MCF 10A (cell line): ENCODE results near the gene SOWAHC. TPM values are rescaled to one million over a fixed set of nuclear protein-coding genes. Genes with fewer than 3 reads are reported as not detected.
"Not testable (repeated sequence)": the region's sequence is repeated elsewhere in the genome, so short reads cannot be mapped to it uniquely, and the experiment has no call there.

Source experiments
- Bru-seq: library from RNA; stranded (reverse); fragments of 400-500 nt; gene quantifications from one replicate; lab custom pipeline; 2021; lab: Mats Ljungman, UMichigan
- BruChase-seq, 2 experiments: library from RNA; stranded (reverse); fragments of 400-500 nt; gene quantifications; one replicate each; lab custom pipeline; 2021; lab: Mats Ljungman, UMichigan
- BruUV-seq: library from RNA; stranded (reverse); fragments of 400-500 nt; replicated peaks from 2 replicates; lab custom pipeline; 2021; lab: Mats Ljungman, UMichigan
- CTCF ChIA-PET: fragments of 300-600 bp; sonication (Branson Sonifier 250); formaldehyde crosslinking; extraction: SDS; loops from one replicate; lab custom pipeline; 2021; ENCODE audit warnings: antibody characterized with exemption, inconsistent platforms; lab: Yijun Ruan, JAX
- POLR2A ChIA-PET: fragments of 300-600, 350-650 bp; sonication (Branson Sonifier 250); formaldehyde crosslinking; extraction: SDS; loops from one replicate; lab custom pipeline; 2020; ENCODE audit warnings: antibody characterized with exemption, inconsistent platforms; lab: Yijun Ruan, JAX
- DNase-seq: peaks from one replicate; pipeline ENCODE4 v3.0.0-alpha.2; 2018; ENCODE audit not compliant: unreplicated experiment
- H3K27ac Mint-ChIP-seq: one replicate; pipeline ENCODE4 v1.8.0; 2022; ENCODE audit warnings: mild to moderate bottlenecking, low read depth, mixed read lengths; ENCODE audit not compliant: unreplicated experiment
- H3K27me3 Mint-ChIP-seq: one replicate; pipeline ENCODE4 v1.8.0; 2022; ENCODE audit warnings: mixed read lengths; ENCODE audit not compliant: insufficient read depth, unreplicated experiment
- H3K36me3 Mint-ChIP-seq: one replicate; pipeline ENCODE4 v1.8.0; 2022; ENCODE audit warnings: mild to moderate bottlenecking, moderate library complexity, mixed read lengths; ENCODE audit not compliant: insufficient read depth, unreplicated experiment
- H3K4me1 Mint-ChIP-seq: one replicate; pipeline ENCODE4 v1.8.0; 2022; ENCODE audit warnings: mixed read lengths; ENCODE audit not compliant: insufficient read depth, unreplicated experiment
- H3K4me3 Mint-ChIP-seq: one replicate; pipeline ENCODE4 v1.8.0; 2022; ENCODE audit warnings: mild to moderate bottlenecking, moderate library complexity, mixed read lengths; ENCODE audit not compliant: unreplicated experiment
- H3K9me3 Mint-ChIP-seq: one replicate; pipeline ENCODE4 v1.8.0; 2022; ENCODE audit warnings: mixed read lengths; ENCODE audit not compliant: unreplicated experiment
- CTCF ChIP-seq: fragments of 200-600 bp; IDR thresholded peaks from one replicate; pipeline ENCODE4 v1.8.0; 2022; ENCODE audit warnings: antibody characterized with exemption, mild to moderate bottlenecking; ENCODE audit not compliant: unreplicated experiment
- intact Hi-C: fragments of 100-400 bp; cut with micrococcal nuclease; formaldehyde crosslinking; loops from 2 replicates; pipeline ENCODE4 v1.14.1; 2022
- long read RNA-seq: library from polyadenylated mRNA; stranded (forward); transcript quantifications from one replicate; pipeline ENCODE4 v2.0.0, GENCODE V29; 2022
- total RNA-seq: library from RNA; stranded (reverse); gene quantifications from 2 replicates; pipeline ENCODE4 v1.2.3, GENCODE V29; 2022

Gene SOWAHC, protein sequence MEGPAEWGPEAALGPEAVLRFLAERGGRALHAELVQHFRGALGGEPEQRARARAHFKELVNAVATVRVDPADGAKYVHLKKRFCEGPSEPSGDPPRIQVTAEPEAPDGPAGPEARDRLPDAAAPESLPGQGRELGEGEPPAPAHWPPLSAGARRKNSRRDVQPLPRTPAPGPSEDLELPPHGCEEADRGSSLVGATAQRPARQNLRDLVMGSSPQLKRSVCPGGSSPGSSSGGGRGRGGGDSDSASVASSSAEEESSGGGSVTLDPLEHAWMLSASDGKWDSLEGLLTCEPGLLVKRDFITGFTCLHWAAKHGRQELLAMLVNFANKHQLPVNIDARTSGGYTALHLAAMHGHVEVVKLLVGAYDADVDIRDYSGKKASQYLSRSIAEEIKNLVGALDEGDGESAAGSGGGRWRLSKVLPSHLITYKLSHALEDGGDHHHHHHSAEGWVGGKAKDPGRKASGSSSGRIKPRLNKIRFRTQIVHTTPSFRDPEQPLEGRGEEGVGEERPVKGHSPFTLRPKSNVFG
- 25.6 and 35.3 TPM in 2 replicates for total RNA-seq
- percentile 95 among the genes with signal in this experiment for Bru-seq, nascent RNA
- BruChase-seq, experiment 1, labeled RNA remaining after a 6-hour chase = percentile 97 among the genes with signal in this experiment
- BruChase-seq, experiment 2, labeled RNA remaining after a 2-hour chase = percentile 99 among the genes with signal in this experiment
- long read RNA-seq, full-length matches to known transcripts = 65 of 65 reads
- long read RNA-seq, partial matches to known transcripts = 0 of 65 reads
- long read RNA-seq, other reads (novel, unspliced or antisense) = 0 of 65 reads

DNA sequence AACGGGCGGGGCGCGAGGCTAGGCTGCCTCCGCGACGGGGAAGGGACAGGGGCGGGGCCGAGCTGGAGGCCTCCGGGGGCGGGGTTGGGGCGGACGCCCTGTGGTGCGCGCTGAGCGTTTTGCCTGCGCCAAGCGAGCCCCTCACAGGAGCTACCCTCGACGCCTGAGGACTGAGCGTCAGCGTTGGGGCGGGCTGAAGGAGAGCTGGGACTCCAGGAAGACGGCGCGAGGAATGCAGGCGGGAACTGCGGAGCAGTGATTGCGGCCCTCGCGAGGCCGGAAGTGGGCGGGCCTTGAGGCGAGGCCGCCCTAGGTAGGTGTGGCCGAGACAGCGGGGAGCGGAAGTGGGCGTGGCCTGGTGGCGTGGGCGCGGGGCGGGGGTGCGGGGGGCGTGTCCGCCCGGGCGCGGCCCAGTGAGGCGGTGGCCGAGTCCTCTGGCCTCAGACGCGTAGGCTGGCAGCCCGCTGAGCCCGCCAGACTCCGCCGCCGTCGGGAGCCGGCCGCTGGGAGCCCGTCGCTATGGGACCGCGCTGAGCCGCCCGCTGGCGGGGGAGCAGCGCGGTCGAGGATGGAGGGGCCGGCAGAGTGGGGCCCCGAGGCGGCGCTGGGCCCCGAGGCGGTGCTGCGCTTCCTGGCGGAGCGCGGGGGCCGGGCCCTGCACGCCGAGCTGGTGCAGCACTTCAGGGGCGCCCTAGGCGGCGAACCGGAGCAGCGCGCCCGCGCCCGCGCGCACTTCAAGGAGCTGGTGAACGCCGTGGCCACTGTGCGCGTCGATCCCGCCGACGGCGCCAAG, at the start of gene SOWAHC, which contains the start of gene SEPTIN10:
SOWAHC (plus strand) TSS at position 443 of the 793 bp plus-strand sequence; CDS start at position 569, 126 bp downstream.
SEPTIN10 (minus strand) TSS at position 45 of the 793 bp plus-strand sequence. CDS start 139 bp downstream, outside the sequence.
- H3K36me3 Mint-ChIP-seq = peaks cover 17% of the 10 kb centered on the region
- TF ChIP-seq CTCF = no peak
- H3K4me3 Mint-ChIP-seq = peak within 1 kb of the TSS; percentile 96
- no TSS peak for BruUV-seq
- intact Hi-C loops = loop anchor here (1.0 kb wide), 1 partner anchor 10 kb away; no protein-coding TSS in a partner anchor
- H3K9me3 Mint-ChIP-seq = no peaks in the 10 kb centered on the region
- H3K27ac Mint-ChIP-seq = peak within 1 kb of the TSS; percentile 96
- H3K4me1 Mint-ChIP-seq = peaks cover 16% of the 10 kb centered on the region
- CTCF ChIA-PET = interaction anchor here (1.1 to 3.0 kb wide), 7 partner anchors 8 to 122 kb away, joined by 3 to 10 read pairs (median 7); no protein-coding TSS in a partner anchor
- no peaks in the 10 kb centered on the region for H3K27me3 Mint-ChIP-seq
- DNase-seq = peak; percentile 99
- POLR2A ChIA-PET = interaction anchor here (0.6 to 6.1 kb wide), 22 partner anchors 9 to 642 kb away, joined by 3 to 168 read pairs (median 4); partner anchors contain the start of gene NPHP1

DNA sequence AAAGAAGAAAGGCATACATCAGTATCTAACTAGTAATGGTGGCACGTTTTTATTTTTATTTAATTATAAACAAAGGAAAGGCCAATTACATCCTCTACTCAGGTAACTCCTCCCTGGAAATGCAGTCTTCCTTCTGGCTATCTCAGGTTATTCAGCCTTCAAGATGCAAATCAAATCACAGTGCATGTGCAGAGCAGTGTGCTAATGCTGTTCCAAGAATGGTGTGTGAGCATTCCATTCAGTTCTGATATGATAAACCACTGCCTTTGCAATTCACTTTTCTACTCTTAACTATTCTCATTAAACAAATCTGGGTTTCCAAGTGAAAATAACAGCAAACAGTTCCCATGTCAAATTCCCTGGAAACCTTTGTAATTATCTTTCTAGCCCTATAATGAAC, 38.8 kb upstream of the SOWAHC start:
- TF ChIP-seq CTCF = no peak
- intact Hi-C loops = no loop called here
- Mint-ChIP-seq H3K27me3 (no peaks in the 10 kb centered on the region), H3K36me3 (peaks cover 24% of the 10 kb centered on the region), H3K27ac (no peak overlapping the region), H3K4me1 (no peaks in the 10 kb centered on the region), H3K9me3 (no peaks in the 10 kb centered on the region), H3K4me3 (no peak overlapping the region)
- ChIA-PET POLR2A (interaction anchor here (0.6 kb wide), 1 partner anchor 362 kb away, joined by 4 read pairs; no protein-coding TSS in a partner anchor), CTCF (no interaction called here)
- no peak for DNase-seq
- no TSS peak for BruUV-seq

- DNase-seq, CTCF ChIA-PET, H3K9me3 Mint-ChIP-seq, H3K4me3 Mint-ChIP-seq, H3K4me1 Mint-ChIP-seq, BruUV-seq, H3K27me3 Mint-ChIP-seq, intact Hi-C loops, H3K27ac Mint-ChIP-seq: not testable (repeated sequence)
- peaks cover 34% of the 10 kb centered on the region for H3K36me3 Mint-ChIP-seq
- POLR2A ChIA-PET = interaction anchor here (1.0 kb wide), 1 partner anchor 35 kb away, joined by 3 read pairs; no protein-coding TSS in a partner anchor
Observed at GRCh38 chr2:109577630-109578029, 36.5 kb upstream of the SOWAHC start.
